Stomach (tissue), 9 donors: ENCODE data around the gene DENND1C. TPM values are rescaled to one million over a fixed set of nuclear protein-coding genes. Genes with fewer than 3 reads are reported as not detected.

ENCODE experiments used
- DNase-seq, 2 donors: peaks; one replicate each; pipeline versions ENCODE4 v3.0.0 to v3.0.0-alpha.2; 2013 to 2019
- H3K27ac ChIP-seq, 5 donors: fragments of 200-600 bp in 4 of 5; sonication (generic) in 4 of 5; one replicate each; pipeline ENCODE4 v1.5.1; 2013 to 2019; ENCODE audit warnings: mild to moderate bottlenecking in 1 of 5, moderate library complexity in 1 of 5
- H3K27me3 ChIP-seq, 3 donors: fragments of 200-600 bp; sonication (generic); one replicate each; pipeline ENCODE4 v1.5.1; 2017 to 2019; ENCODE audit warnings: mixed run types in 1 of 3
- H3K36me3 ChIP-seq, 4 donors: fragments of 200-600 bp; sonication (generic); 1 replicate in 3 of 4; 2 replicates in 1 of 4; pipeline ENCODE4 v1.5.1; 2016 to 2019
- H3K4me1 ChIP-seq, 4 donors: fragments of 200-600 bp; sonication (generic); one replicate each; pipeline ENCODE4 v1.5.1; 2016 to 2019
- H3K4me3 ChIP-seq, 4 donors: fragments of 200-600 bp; sonication (generic) in 3 of 4; one replicate each; pipeline ENCODE4 v1.5.1; 2016 to 2019; ENCODE audit warnings: mild to moderate bottlenecking in 1 of 4
- H3K9me3 ChIP-seq, 4 donors: fragments of 200-600 bp; sonication (generic); one replicate each; pipeline ENCODE4 v1.5.1; 2016 to 2019
- EP300 ChIP-seq: sonication (generic); formaldehyde crosslinking; IDR thresholded peaks from one replicate; pipeline ENCODE4 v1.6.1; 2017; ENCODE audit warnings: antibody characterized with exemption
- POLR2A ChIP-seq, 4 donors: fragments of 450-650 bp; IDR thresholded peaks; one replicate each; pipeline ENCODE4 v1.6.1; 2016; ENCODE audit warnings: antibody characterized with exemption in 4 of 4, control low read depth in 2 of 4, mild to moderate bottlenecking in 1 of 4, moderate library complexity in 1 of 4
- POLR2AphosphoS5 ChIP-seq, 3 donors: sonication (generic); formaldehyde crosslinking; IDR thresholded peaks; one replicate each; pipeline ENCODE4 v1.6.1; 2016; ENCODE audit warnings: antibody characterized with exemption in 3 of 3
- WGBS, 5 donors: extraction: QIAGEN DNeasy Blood & Tissue Kit in 3 of 5; methylation state at CpG; one replicate each; pipeline versions ENCODE4 v1.1.5 to v1.1.7; 2013 to 2018; 5-methylcytosine and 5-hydroxymethylcytosine counted together
- intact Hi-C: fragments of 100-400 bp; cut with DNase I; formaldehyde crosslinking; loops from one replicate; pipeline ENCODE4 v1.15.1; 2023; ENCODE audit warnings: low total_unique reads
- polyA plus RNA-seq, 3 donors: library from polyadenylated mRNA; stranded (reverse); fragments of 200-250 nt; gene quantifications; one replicate each; pipeline ENCODE4 v1.2.3, GENCODE V29; 2013
- total RNA-seq, 5 donors: library from RNA; depleted of rRNA; stranded (reverse); fragments of >200 nt; gene quantifications; one replicate each; pipeline versions ENCODE4 v1.1.0 to v1.2.3, GENCODE V29; 2014 to 2016
- TF ChIP-seq, protein P1 (sequence below), 7 experiments: fragments of 450-650 bp in 4 of 7; fragments of 200-600 bp in 3 of 7; sonication (generic) in 3 of 7; IDR thresholded peaks; one replicate each; pipeline ENCODE4 v1.5.1; 2016 to 2019; ENCODE audit warnings: antibody characterized with exemption in 7 of 7, control low read depth in 2 of 7, mild to moderate bottlenecking in 1 of 7
- donor health status: healthy with polysubstance abuse.
- donor health status: Bipolar disorder and iron deficiency.
- donor health status: healthy.

DENND1C gene
- total and polyA plus RNA-seq, 8 donors, result 0.45 to 15.2 (median 2.7) TPM

DNA sequence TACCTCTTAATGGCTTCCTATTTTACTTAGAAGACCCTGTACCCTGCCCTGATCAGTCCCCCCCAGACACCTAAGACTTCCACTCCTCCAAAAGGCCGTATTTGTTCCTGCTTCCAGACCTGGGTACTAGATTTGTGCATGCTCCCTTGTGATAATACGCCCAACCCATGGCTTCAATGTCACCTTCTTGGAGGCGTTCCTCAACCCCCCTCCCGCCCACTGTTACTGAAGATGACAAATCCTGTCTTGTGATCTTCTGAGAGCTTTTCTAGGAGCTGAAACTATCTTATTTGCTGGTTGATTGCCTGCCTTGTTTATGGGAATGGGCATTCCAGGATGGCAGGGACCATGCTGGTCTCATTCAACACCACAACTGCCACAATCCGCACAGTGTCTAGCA lies 31.4 kb downstream of the DENND1C start:
- no peaks in the 10 kb centered on the region for H3K27me3 ChIP-seq
- no peaks in the 10 kb centered on the region for H3K4me1 ChIP-seq
- no peak for DNase-seq
- 95 to 97% (median 96%) methylated on average over 5 of the region's 5 CpGs for WGBS, 5 donors
- H3K9me3 ChIP-seq, result peaks cover 4 to 24% (median 13%) of the 10 kb centered on the region in 4 donors
- intact Hi-C loops, result no loop called here
- H3K27ac ChIP-seq, result no peak overlapping the region
- TF ChIP-seq, protein P1, sequence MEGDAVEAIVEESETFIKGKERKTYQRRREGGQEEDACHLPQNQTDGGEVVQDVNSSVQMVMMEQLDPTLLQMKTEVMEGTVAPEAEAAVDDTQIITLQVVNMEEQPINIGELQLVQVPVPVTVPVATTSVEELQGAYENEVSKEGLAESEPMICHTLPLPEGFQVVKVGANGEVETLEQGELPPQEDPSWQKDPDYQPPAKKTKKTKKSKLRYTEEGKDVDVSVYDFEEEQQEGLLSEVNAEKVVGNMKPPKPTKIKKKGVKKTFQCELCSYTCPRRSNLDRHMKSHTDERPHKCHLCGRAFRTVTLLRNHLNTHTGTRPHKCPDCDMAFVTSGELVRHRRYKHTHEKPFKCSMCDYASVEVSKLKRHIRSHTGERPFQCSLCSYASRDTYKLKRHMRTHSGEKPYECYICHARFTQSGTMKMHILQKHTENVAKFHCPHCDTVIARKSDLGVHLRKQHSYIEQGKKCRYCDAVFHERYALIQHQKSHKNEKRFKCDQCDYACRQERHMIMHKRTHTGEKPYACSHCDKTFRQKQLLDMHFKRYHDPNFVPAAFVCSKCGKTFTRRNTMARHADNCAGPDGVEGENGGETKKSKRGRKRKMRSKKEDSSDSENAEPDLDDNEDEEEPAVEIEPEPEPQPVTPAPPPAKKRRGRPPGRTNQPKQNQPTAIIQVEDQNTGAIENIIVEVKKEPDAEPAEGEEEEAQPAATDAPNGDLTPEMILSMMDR (IDR thresholded peaks at IDR 0.05), result no peak
- TF ChIP-seq POLR2AphosphoS5 (IDR thresholded peaks at IDR 0.05) (no peak), POLR2A (IDR thresholded peaks at IDR 0.05) (no peak), EP300 (no peak)
- no peak overlapping the region for H3K4me3 ChIP-seq
- peaks cover 10 to 85% (median 66%) of the 10 kb centered on the region in 4 donors for H3K36me3 ChIP-seq

GRCh38 chr19:6448045-6448444 lies 33.5 kb downstream of the DENND1C start:
- H3K4me1 ChIP-seq, result no peaks in the 10 kb centered on the region
- WGBS, 5 donors, result 85 to 97% (median 90%) methylated on average over 3 of the region's 3 CpGs
- no peak for TF ChIP-seq EP300
- no peak for TF ChIP-seq POLR2A (IDR thresholded peaks at IDR 0.05)
- TF ChIP-seq, protein P1 (IDR thresholded peaks at IDR 0.05), result no peak
- no peak for TF ChIP-seq POLR2AphosphoS5 (IDR thresholded peaks at IDR 0.05)
- no peak for DNase-seq
- no peaks in the 10 kb centered on the region for H3K27me3 ChIP-seq
- H3K9me3 ChIP-seq, result peaks cover 0 to 7% (median 0%) of the 10 kb centered on the region in 4 donors
- H3K4me3 ChIP-seq, result no peak overlapping the region
- no peak overlapping the region for H3K27ac ChIP-seq
- peaks cover 2 to 85% (median 57%) of the 10 kb centered on the region in 4 donors for H3K36me3 ChIP-seq
- intact Hi-C loops, result no loop called here

DNA sequence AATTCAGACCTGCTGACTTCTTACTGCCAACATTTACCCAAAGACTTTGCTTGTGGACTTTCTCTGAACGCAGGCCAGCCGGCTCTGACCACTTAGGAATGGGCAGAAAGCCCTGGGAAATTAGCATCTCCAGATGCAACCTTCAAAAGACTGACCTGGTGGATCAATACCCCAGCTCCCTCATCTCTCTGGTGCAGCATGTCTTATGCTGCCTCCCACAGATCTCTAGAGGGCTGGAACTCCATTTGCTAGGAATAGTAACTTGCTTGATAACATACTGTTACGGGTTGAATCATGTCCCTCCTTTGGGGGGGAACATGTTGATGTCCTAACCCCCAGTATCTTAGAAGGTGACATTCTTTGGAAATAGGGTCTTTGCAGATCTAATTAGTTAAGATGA lies 35.1 kb downstream of the DENND1C start:
- no peaks in the 10 kb centered on the region for H3K4me1 ChIP-seq
- peaks cover 2 to 81% (median 42%) of the 10 kb centered on the region in 4 donors for H3K36me3 ChIP-seq
- H3K9me3 ChIP-seq, result peaks cover 0 to 7% (median 0%) of the 10 kb centered on the region in 4 donors
- no peak overlapping the region for H3K27ac ChIP-seq
- H3K4me3 ChIP-seq, result no peak overlapping the region
- H3K27me3 ChIP-seq, result no peaks in the 10 kb centered on the region
- no peak for DNase-seq
- intact Hi-C loops, result no loop called here
- 91 to 100% (median 96%) methylated on average over 3 of the region's 3 CpGs for WGBS, 5 donors
- TF ChIP-seq POLR2A (IDR thresholded peaks at IDR 0.05) (no peak), EP300 (no peak), POLR2AphosphoS5 (IDR thresholded peaks at IDR 0.05) (no peak)
- TF ChIP-seq, protein P1 (IDR thresholded peaks at IDR 0.05), result no peak

- 88 to 97% (median 91%) methylated on average over 12 to 13 of the region's 13 CpGs for WGBS, 5 donors
- DNase-seq, result no peak
- no peak overlapping the region for H3K4me3 ChIP-seq
- H3K27me3 ChIP-seq, result no peaks in the 10 kb centered on the region
- TF ChIP-seq POLR2AphosphoS5 (IDR thresholded peaks at IDR 0.05), result no peak
- no peak for TF ChIP-seq EP300
- TF ChIP-seq, protein P1 (IDR thresholded peaks at IDR 0.05), result no peak
- no peak for TF ChIP-seq POLR2A (IDR thresholded peaks at IDR 0.05)
- H3K27ac ChIP-seq, result no peak overlapping the region
- H3K36me3 ChIP-seq, result peaks cover 2 to 69% (median 30%) of the 10 kb centered on the region in 4 donors
- H3K9me3 ChIP-seq, result peaks cover 0 to 7% (median 0%) of the 10 kb centered on the region in 4 donors
- H3K4me1 ChIP-seq, result no peaks in the 10 kb centered on the region
- intact Hi-C loops, result no loop called here
These were observed 37.6 kb downstream of the DENND1C start for GRCh38 chr19:6443986-6444385.
